HG03175 (cell line): ENCODE data around the gene FOXE3.

Experiments used
- ATAC-seq: cut with Tn5 transposase; IDR thresholded peaks from one replicate; pipeline ENCODE4 v1.9.1; 2021; ENCODE audit warnings: mild to moderate bottlenecking, moderate library complexity; ENCODE audit not compliant: unreplicated experiment

The FOXE3 gene

DNA sequence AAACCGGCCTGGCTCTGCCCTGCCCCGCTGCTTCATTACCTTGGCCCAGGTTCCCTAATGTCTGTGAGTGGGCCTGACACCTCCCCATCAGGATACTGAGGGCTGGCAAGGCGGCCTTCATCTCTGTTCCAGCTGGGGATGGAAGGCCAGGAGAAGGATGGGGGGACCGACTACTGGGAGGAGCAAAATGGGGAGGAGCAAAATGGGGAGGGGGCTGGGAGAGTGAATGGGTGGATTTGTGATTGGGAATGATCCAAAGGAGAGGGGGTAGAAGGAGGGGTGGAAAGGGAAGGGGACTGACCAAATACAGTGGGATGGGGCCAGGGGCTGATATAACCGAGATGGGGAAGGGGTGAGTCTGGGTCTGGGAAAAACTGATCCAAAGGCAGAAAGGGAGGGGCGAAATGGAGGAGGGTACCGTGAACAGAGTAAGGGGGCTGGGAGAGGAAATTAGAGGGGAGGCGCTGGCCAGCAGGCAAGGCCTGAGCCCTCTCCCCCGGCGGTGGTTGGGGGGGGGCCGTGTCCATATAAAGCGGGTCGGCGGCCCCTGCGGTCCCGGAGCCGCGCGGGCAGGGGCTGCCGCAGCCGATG, at the start of gene FOXE3:
TSS of gene FOXE3 (plus strand) at position 558 of the 591 bp plus-strand sequence. CDS start at position 589, 31 bp downstream.
- no peak for ATAC-seq

DNA sequence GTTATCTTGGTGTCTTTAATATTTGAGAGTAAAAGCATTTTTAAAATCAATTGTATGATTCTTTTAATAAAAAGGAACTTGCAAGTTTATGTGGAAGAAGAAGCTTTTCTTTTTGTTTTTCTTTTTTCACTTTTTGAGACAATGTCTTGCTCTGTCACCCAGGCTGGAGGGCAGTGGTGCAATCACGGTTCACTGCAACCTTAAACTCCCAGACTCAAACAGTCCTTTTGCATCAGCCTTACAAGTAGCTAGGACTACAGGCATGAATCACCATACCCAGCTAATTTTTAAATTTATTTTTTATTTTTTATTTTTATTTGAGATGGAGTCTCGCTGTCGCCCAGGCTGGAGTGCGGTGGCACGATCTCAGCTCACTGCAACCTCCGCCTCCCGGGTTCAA, 48.4 kb upstream of the FOXE3 start:
- ATAC-seq: no peak

GRCh38 chr1:47371016-47371517, 45.0 kb upstream of the FOXE3 start:
- no peak for ATAC-seq

- ATAC-seq: no peak
These were observed 41.6 kb upstream of the FOXE3 start for GRCh38 chr1:47374501-47374900.

- ATAC-seq: no peak
These were observed 37.9 kb upstream of the FOXE3 start for GRCh38 chr1:47378147-47378546.

DNA sequence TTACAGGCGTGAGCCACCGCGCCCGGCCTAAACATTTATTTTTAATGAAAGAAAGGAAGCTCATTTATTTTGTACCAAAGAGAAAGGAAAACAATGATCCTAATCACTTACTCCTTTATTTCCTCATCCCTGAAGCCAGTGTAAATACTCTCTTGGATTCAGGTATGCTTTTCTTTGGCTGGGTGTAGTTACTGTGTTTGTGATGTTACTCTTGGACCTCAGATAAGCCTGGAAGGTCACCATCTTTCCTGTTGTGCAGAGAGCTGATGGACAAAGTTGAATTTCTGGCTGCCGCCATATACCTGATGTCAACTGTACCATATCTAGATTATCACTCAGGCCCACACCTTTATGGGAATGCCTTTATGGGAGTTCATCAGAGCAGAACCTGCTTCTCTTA, 35.4 kb upstream of the FOXE3 start:
- no peak for ATAC-seq

GRCh38 chr1:47382399-47382983, 33.6 kb upstream of the FOXE3 start:
- no peak for ATAC-seq

- ATAC-seq: no peak
These were observed 32.0 kb upstream of the FOXE3 start for GRCh38 chr1:47384083-47384482.

GRCh38 chr1:47385020-47385419, 31.1 kb upstream of the FOXE3 start:
- ATAC-seq: no peak

- ATAC-seq: no peak
These were observed 29.8 kb upstream of the FOXE3 start for GRCh38 chr1:47386268-47386667.

DNA sequence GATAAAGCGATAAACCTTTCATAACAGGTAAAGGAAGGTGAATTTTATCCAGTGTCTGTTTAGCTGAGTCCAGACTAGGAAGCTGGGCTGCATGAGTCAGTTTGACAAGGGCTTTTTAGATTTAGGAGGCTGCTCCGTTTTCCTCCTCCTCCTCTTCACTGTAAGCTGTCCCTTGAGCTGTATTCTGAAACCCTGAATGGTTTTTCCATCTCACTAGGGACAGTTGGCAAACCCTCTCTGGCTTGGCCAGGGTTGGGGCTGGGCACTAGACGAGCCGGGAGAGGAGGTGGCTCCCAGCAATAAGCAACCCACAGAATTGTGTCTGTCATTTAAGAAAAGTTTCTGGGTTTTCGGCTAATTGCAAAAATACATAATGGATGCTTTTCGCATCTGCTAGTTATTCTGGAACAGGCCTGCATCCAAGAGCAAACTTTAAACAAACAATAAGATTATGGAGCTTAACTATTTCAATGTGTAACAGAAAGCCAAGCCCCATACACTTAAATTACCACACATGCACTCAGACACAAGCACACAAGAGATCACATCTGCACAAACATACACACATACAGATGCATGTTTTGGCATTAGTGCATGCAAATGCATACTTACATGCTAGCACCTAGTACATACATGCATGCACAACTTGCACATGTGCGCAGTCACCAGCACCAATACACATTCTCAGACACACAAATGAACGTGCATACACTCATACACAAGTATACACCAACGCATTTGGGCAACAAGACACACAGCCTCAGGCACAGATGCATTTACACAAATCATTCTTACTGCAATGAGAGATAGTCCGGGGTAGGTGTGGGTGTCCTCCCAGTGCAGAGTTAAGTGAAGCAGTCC, 27.8 kb upstream of the FOXE3 start:
- ATAC-seq: no peak

DNA sequence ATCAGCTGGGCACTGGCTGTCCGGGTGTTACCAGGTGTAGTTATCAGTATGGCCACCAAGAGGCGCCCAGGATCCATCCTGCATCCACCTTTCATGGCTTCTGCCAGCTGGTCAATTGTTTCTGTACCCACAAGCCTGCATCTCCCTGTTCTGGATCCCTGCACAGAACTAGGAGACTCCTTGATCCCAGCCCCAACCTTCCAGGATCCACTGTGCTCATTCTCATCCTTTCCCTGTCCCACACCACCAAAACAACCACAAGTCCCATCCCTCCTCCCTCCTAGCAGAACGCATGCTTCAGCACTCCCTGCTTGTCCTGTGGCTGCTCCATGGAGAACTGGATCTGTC, 27.2 kb upstream of the FOXE3 start:
- peak; percentile 70 for ATAC-seq

GRCh38 chr1:47389731-47390130, 26.4 kb upstream of the FOXE3 start:
- no peak for ATAC-seq

GRCh38 chr1:47390843-47391242, 25.2 kb upstream of the FOXE3 start:
- ATAC-seq: no peak

- no peak for ATAC-seq
These were observed 22.9 kb upstream of the FOXE3 start for GRCh38 chr1:47393141-47393540.

DNA sequence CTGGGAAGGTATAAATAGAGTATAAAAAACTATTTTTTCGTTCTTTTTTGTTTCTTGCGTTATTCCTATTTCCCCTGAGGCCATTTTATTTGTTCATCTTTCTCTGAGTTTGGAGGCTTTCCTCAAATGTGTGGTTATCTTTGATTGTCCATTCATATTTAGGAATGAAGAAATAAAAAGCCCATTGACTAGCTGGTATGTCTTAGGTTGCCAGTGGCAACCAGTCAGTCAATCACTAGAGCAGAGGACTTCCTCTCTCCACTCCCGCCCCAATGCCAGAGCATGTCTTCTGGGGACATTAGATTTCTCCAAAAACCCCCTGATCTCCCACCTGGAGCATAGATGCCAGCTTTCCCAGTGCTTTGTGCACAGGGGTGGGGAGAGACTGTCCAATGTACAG, 20.7 kb upstream of the FOXE3 start:
- no peak for ATAC-seq

GRCh38 chr1:47396671-47397196, 19.4 kb upstream of the FOXE3 start:
- ATAC-seq: no peak

DNA sequence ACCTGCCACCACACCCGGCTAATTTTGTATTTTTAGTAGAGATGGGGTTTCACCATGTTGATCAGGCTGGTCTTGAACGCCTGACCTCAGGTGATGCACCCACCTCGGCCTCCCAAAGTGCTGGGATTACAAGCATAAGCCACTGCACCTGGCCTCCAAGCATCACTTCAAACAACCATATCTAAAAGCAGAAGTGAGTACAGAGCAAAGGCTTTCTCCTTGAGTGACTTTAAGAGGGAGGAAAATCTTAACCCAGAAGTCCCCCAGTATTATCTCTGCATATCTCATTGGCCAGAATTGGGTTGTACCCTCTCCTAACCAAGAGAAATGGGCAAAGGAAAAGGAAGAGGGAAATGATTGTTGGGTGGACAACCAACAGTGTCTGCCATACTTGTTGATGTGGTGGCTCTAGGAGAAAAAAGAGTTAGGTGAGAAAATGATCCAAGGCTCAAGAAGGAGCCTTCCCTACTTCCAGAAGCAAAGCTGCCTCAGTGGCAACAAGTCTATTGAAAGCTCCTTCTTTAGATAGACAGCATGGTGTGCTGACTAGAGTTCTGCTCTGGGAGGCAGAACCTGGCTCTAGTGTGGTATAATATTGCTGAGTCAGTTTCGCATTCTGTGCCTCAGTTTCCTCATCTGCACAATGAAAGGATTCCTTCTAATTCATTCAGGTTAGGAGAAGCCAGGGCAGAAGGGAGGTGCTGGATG, 16.8 kb upstream of the FOXE3 start:
- no peak for ATAC-seq

- no peak for ATAC-seq
These were observed 16.3 kb upstream of the FOXE3 start for GRCh38 chr1:47399846-47400155.

GRCh38 chr1:47401761-47402160, 14.3 kb upstream of the FOXE3 start:
- no peak for ATAC-seq

DNA sequence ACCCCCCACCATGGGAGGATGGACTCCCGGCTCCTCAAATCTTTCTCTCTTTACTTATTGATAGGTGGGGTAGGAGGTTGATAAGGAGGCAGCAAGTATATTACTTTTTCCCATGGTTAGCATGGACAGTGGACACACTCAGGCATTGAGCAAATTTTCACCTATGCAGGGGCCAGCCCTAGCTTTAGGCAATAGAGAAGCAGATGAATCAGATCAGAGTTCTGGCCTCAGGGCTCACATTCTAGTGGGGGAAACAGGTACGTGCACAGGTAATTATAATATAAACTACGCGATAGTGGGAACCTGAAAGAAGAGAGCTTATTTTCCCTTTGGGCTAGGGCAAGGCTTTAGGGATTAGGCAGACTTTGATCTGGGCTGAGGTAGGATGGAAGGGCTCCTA, 13.5 kb upstream of the FOXE3 start:
- no peak for ATAC-seq
